CMK (cell line): ENCODE data around the gene SPX.

Experiments
- DNase-seq: peaks from one replicate; pipeline ENCODE4 v3.0.0-alpha.2; 2010; ENCODE audit warnings: low read depth

SPX gene

DNA sequence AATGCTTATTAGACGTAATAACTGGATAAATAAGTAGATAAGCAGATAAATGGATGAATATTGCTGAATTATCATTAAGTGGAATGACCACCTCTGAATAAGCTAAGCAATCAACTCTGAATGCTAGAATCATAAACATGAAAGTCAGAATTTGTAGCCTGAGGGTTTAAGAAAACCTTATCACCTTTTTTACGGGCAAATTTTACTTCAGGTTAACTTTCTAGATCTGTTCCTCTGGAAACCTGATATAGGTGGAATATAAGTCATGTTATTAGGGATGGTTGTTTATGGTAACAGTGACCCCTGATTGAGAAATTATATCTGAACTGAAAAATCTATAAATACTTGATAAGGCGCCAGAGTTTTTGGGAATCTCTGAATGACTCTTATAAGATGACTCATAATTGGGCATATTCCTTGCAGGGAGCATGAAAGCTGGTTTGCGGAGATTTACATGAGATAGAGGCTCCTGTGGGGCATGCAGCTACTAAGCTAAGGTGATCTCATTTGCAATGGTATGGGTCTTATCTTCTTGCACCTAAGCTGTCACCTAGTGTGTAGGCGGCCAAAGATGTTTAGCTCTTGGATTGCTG is 12.1 kb downstream of the SPX start:
- no peak for DNase-seq

DNA sequence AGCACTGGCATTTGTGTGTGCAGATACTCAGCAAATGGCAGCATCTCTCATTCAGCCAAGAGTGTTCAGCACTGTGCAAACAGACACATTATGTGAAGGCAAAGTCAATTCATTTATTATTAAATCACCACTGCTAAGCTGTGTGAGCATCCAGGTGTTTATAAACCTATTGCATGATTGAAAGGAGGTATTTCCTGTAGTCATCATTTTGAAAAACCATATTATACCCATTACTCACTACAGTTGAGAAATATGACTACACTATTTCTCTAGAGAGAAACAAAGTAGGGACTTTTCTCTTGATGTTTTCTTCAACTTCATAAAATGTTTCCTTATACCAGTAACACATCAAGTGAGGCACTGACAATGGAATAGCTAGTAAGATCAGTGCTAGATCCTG is 13.7 kb downstream of the SPX start:
- no peak for DNase-seq

DNA sequence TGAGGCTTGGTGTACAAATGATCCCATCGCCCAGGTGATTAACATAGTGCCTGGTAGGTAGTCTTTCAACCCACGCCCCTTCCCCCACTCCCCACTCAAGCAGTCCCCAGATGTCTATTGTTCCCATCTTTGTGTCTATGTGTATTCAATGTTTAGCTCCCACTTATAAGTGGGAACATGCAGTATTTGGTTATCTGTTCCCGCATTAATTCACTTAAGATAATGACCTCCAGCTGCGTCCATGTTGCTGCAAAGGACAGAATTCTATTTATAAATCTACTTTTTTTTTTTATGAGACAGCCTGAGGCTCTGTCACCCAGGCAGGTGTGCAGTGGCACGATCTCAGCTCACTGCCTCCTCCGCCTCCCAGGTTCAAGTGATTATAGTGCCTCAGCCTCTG is 15.7 kb downstream of the SPX start:
- no peak for DNase-seq

DNA sequence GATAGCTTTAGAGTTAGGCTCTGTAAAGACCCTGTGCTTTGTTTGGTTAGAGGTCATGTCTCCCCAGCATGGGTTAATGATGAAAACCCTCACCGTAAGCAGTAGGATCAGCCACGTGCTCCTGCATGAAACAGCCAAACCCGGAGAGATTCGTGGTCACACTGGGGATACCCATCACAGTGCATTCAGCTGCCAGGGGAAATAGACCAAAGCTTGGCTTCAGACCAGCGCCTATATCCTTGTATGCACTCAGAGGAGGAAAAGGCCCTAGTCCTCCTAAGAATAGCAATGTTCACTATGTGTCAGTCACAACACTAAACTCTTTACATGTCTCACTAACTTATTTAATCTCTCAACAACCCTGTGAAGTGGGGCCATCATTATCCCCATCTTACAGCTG is 16.3 kb downstream of the SPX start:
- DNase-seq = no peak

DNA sequence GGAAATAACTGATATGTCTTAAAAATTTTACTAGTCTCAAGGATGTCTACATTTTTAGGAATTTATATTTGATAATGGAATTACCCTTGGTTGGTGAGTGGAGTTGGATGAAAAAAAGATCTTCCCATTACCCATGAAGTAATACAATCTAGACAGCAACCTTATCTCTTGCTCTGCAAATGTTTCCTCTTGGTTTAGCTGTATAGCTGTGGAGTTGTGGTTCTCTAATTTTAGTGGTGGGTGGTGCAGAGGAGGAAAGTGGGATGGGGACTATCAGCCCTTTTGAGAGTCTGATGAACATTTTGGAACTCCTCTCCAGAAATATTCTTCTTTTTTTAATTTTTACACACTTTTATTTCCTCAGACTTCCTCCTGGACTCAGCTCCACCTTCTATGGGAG is 17.1 kb downstream of the SPX start:
- DNase-seq = no peak

GRCh38 chr12:21545557-21545956 is 19.5 kb downstream of the SPX start:
- no peak for DNase-seq

DNA sequence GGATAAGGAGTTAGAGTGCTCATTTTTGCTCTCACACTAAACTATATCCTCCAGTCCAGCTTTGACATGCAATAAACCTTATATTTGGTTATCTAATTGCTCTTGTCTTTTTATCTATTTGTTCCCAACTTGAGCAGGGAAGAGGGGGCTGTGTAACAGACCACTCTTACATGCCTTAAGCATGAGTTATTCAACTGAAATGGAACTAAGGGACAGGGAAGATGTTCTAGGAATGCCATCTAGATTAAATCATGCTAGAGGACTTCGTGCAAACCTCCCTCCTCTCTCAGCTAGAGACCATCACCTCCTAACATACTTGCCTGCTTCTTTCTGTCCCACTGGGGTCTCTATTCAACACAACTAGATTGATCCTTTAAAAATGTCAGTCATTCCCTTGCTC is 20.6 kb downstream of the SPX start:
- no peak for DNase-seq

DNA sequence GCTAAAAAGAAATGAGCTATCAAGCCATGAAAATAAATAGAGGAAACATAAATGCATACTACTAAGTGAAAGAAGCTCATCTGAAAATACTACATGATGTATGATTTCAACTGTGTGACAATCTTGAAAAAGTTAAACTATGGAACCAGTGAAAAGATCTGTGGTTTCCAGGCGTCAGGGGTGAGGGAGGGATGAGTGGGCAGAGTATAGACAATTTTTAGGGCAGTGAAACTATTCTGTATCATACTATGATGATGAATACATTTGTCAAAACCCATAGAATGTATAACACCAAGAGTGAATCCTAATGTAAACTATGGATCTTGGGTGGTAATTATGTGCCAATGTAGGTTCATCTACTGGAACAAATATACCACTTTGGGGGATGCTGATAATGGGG is 21.3 kb downstream of the SPX start:
- DNase-seq = no peak

DNA sequence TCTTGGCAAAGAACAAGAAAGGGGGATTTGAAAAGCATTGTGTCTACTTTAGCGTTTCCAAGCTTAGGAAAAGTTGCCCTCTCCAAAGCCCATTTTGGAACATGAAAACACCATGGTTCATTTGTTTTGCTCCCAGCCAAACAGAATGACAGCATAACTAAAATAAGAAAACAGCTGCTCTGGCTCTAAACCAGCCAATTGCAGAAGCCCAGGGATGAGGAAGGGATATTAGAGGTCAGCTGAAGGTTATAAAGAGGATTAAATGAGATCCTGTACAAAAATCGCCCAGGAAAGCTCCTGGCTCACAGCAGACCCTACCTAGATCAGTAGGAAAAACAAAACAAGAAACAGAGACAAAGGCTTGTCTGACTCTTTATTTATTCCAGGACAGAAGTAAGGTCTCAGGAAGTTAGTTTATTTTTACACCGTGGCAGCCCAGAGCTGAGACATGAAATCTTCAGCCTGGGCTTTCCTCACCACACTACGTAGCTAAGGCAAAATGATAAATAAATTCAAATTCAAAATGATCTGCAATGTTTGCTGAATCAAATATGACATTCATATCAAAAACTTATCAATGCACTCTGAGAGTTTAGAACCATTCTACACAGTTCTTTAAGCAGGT is 25.9 kb downstream of the SPX start:
- no peak for DNase-seq

DNA sequence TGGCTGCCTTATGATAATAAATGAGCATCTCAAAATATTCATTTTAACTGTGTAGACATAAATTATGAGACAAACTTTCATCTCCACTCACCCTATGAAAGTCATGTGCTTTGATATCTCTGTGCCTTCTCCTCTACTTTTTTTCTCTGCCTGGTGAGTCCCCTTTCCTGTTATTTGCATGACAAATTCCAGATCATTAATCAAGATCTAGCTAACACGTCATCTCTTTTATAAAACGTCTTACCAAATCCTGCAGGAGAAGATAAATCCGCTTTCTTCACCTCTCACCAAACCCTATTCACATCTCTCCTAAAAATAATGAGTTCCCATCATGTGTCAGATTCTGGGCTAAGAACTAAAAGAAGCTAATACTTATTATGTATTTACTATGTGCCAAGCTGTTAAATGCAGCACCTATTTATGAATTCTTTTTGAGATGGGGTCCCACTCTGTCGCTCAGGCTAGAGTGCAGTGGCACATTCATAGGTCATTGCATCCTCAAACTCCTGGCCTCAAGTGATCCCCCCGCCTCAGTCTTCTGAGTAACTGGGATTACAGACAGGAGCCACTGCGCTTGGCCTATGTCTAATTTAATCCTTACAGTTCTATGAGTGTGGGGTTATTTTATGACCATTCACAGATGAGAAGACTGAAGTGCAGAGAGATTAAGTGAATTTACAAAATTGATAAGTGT is 26.7 kb downstream of the SPX start:
- DNase-seq = no peak

- DNase-seq = no peak
These were observed 27.2 kb downstream of the SPX start for GRCh38 chr12:21553329-21553675.

DNA sequence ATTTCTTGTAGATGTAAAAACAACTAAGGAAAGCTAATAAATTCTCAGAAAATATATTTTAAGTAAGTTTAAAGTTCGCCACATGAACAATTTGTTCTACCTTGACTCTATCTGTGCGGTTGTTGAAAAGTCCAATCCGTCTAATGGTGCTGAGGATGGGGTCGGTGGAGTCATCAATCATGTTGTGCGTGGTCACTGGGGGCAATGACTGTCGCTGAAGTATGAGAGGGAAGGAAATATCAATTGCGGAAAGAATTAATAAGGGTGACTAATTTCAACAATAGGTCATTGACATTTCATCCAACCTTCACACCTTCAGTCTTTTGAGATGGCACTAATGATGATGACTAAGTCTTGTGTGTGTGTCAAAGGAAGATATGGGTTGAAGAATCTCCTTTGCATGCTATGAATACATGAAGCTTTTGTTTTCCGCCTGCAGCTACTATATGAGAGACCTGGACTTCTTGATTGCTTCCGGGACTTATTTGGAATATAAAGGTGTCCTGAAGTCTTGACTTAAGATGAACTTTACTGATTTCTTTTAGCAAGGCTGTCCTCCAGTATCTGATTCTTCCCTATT is 32.1 kb downstream of the SPX start:
- DNase-seq = no peak

GRCh38 chr12:21559855-21560569 is 33.9 kb downstream of the SPX start:
- no peak for DNase-seq

DNA sequence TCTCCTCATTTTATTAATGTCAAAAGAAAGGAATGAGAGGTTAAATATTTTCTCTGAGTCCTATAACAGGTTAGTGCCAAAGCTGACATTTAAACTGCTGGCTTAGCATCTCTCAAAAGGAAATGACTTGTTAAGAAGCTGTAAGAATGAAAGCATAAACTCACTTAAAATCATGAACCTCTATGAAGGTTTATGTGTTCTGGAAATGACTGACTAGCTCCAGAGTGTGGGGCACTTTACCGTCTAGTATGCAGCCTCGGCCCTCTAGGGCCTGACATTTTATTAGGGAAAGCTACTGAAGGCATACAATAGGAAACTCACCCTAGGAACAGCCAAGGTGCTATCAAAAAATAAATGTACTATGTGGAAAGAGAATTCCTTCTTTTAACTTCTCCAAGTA is 35.1 kb downstream of the SPX start:
- no peak for DNase-seq

DNA sequence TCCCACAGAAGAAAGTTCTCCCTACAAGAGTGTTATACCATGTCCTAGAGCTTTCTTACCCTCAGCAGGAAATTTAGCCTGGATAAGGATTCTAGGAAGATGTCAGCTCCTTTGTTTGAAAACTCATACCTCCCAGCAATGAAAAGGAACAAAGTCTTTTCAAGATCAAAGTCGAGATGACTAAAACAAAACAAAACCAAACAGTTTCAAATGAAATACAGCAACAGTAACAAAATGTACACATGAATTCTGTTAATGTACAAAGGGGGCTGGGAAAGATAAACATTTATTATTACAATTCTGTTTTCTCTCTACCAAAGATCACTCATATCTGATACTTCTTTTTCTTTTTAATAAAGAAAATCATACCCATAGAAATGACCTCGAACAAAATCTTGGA is 36.8 kb downstream of the SPX start:
- no peak for DNase-seq

DNA sequence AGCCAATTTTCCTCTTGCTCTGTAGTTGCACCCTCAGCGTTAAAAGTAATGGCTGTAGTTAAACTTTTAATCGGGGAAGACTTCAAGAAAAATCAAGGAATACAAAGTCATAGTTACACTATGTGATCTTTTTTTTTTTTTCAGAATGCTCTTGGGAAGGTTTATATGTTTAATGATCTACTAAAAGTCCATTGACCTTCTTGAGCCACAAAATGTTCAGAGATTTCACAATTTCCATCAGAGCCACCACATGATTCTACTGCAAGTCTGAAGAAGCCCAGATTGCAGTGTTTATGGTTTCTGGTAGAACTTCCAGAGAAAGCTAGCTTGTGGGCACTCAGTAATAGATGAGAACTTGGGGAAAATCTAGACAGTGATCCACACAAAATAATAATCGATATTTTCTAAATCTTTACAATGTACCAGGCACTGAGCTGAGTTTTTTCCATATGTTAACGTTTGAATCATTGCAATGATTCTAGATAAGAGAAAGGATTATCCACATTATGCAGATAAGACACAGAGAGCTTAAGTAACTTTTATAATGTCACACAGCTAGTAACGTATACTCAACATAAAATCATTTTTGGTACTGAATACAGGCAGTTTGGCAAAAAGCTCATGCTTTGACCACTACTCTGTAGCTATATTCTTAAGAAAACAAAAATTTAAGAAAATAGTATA is 40.3 kb downstream of the SPX start:
- DNase-seq = no peak

DNA sequence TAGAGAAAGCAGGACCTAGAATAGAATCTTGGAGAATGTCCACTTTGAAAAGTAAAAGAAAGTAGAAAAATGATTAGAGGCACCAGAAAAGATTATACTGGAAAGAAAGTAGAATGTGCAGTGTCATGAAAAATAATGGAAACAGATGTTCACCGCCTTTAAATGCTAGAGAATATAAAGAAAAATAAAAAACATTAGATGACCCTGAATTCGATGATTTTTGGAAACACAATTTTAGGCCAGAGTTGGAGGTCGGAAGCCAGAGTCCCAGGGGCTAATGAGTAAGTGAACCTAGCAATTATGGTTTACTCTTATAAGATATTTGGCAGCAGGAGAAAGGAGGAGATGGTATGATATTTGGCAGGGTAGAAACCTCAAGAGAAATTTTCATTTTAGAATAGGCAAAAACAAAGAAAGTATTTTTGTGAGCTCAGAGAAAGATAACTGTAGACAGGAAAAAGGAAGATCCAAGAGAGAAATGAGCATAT is 40.9 kb downstream of the SPX start:
- DNase-seq = no peak

DNA sequence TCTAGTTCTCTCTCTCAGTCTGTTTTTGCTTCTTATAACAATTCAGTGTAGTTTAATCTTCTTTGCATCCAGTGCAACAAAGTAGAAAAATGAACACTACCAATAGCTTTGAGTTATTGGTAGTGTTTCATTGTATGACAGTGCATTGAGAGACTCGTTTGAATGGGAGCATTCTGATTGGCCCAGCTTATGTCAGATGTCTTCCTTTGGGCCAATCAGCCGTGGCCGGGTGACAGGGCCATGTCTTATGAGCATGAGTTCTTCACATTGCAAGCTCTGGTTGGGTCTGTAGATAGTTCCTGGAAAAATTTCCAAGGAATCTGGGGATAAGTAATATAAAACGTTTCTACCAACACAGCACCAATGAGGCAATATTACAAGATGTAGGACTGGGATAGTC is 42.0 kb downstream of the SPX start:
- no peak for DNase-seq

- peak; percentile 38 for DNase-seq
These were observed 45.0 kb downstream of the SPX start for GRCh38 chr12:21571046-21571445.

DNA sequence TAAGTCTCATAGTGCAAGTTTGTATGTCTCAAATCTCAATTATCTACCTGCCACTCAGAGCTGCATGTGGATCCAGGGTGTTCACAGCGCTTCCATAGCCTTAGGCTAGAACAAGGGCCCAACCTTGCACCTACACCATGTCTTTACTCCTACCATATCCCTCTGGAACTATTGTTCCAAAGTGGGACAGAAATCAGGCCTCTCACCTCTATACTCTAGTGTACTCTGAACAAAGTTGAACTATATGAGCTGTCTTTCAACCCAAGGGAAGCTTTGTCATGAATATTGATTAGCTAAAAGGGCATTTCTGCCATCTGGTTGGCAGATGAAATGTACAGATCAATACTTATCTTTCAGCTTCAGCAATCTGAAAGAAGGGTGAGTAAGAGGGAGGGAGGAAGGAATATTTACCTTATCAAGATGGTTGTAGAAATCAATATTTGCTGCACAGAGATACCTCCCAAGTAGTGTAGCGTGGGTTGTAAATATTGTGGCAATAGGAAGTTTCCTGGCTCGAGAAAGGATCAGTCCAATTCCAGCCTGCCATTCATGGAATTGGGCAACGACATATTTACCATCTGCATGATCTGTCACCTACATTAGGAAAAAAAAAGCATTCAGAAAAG is 47.8 kb downstream of the SPX start:
- DNase-seq = no peak

GRCh38 chr12:21576431-21576830 is 50.3 kb downstream of the SPX start:
- no peak for DNase-seq

GRCh38 chr12:21577516-21577915 is 51.4 kb downstream of the SPX start:
- no peak for DNase-seq
